Endothelial cell of umbilical vein (primary cell): ENCODE data around the gene ARHGEF12. TPM values are rescaled to one million over a fixed set of nuclear protein-coding genes. Genes with fewer than 3 reads are reported as not detected.
A peak's percentile ranks its signal among the peaks of the same experiment; 100 is the strongest.

Experiments used
- BruUV-seq: library from RNA; stranded (reverse); fragments of 400-500 nt; replicated peaks from 2 replicates; lab custom pipeline; 2021; lab: Mats Ljungman, UMichigan
- CTCF ChIA-PET: fragments of 300-600, 350-600 bp; sonication (Branson Sonifier 250); formaldehyde crosslinking; loops from one replicate; lab custom pipeline; 2021; ENCODE audit warnings: antibody characterized with exemption, inconsistent platforms; lab: Charles Lee
- POLR2A ChIA-PET: fragments of 300-600, 350-600 bp; sonication (Branson Sonifier 250); formaldehyde crosslinking; loops from one replicate; lab custom pipeline; 2021; ENCODE audit warnings: antibody characterized with exemption, inconsistent platforms; lab: Charles Lee
- DNase-seq: peaks from one replicate; pipeline ENCODE4 v3.0.0-alpha.2; 2011; ENCODE audit warnings: low read depth, low spot score
- FAIRE-seq: peaks from 2 replicates; lab custom pipeline; 2011; peaks lifted over from hg19 to GRCh38; lab: Jason Lieb, UNC
- H2AFZ ChIP-seq: 2 replicates; pipeline ENCODE4 v1.6.0; 2012; ENCODE audit warnings: low read depth, low read length, control low read depth, inconsistent platforms
- H3K27ac ChIP-seq: 2 replicates; pipeline ENCODE4 v1.5.1; 2011; ENCODE audit warnings: low read depth, mild to moderate bottlenecking, control low read depth, low read length, moderate library complexity; ENCODE audit not compliant: insufficient read depth
- H3K27me3 ChIP-seq, 2 experiments: 2 replicates each; pipeline versions ENCODE4 v1.6.0 to v1.6.1; 2011; ENCODE audit warnings: low read length in 2 of 2, mixed read lengths in 1 of 2; ENCODE audit not compliant: control insufficient read depth in 2 of 2, insufficient read depth in 2 of 2
- H3K36me3 ChIP-seq, 2 experiments: 2 replicates in 1 of 2; 3 replicates in 1 of 2; pipeline ENCODE4 v1.5.1; 2011; ENCODE audit warnings: low read length in 2 of 2, mild to moderate bottlenecking in 1 of 2, moderate library complexity in 1 of 2; ENCODE audit not compliant: control insufficient read depth in 2 of 2, insufficient read depth in 2 of 2; ENCODE audit errors: extremely low read depth in 1 of 2
- H3K4me1 ChIP-seq: 3 replicates; pipeline ENCODE4 v1.5.1; 2011; ENCODE audit warnings: mild to moderate bottlenecking, low read length; ENCODE audit not compliant: control insufficient read depth, insufficient read depth; ENCODE audit errors: extremely low read depth
- H3K4me2 ChIP-seq: 2 replicates; pipeline ENCODE4 v1.6.1; 2011; ENCODE audit warnings: low read length, control low read depth, mixed read lengths; ENCODE audit not compliant: insufficient read depth
- H3K4me3 ChIP-seq, 3 experiments: fragments of 200-600 bp in 1 of 3; sonication (generic), shearing (Covaris generic) in 1 of 3; replicated peaks in 1 of 3; 2 replicates each; pipeline ENCODE4 v1.5.1; 2011 to 2016; ENCODE audit warnings: control low read depth in 3 of 3, low read length in 3 of 3, mild to moderate bottlenecking in 2 of 3, inconsistent platforms in 1 of 3, low read depth in 1 of 3, moderate library complexity in 1 of 3; ENCODE audit not compliant: insufficient read depth in 1 of 3
- H3K79me2 ChIP-seq: 2 replicates; pipeline ENCODE4 v1.6.0; 2012; ENCODE audit warnings: low read length, inconsistent platforms; ENCODE audit not compliant: control insufficient read depth, insufficient read depth
- H3K9ac ChIP-seq: replicated peaks from 2 replicates; pipeline ENCODE3; 2011; ENCODE audit warnings: low read length, control low read depth; ENCODE audit not compliant: insufficient read depth; ENCODE audit errors: extremely low read depth
- H3K9me1 ChIP-seq: replicated peaks from 3 replicates; pipeline ENCODE4 v1.6.0; 2011; ENCODE audit warnings: mild to moderate bottlenecking, low read length; ENCODE audit not compliant: control insufficient read depth, insufficient read depth; ENCODE audit errors: extremely low read depth
- H3K9me3 ChIP-seq: replicated peaks from 2 replicates; pipeline ENCODE4 v1.5.1; 2012; ENCODE audit warnings: low read length, inconsistent platforms; ENCODE audit not compliant: control insufficient read depth, insufficient read depth
- H4K20me1 ChIP-seq: replicated peaks from 2 replicates; pipeline ENCODE3; 2011; ENCODE audit warnings: mild to moderate bottlenecking, low read length; ENCODE audit not compliant: control insufficient read depth, insufficient read depth; ENCODE audit errors: extremely low read depth
- EZH2 ChIP-seq: IDR thresholded peaks from 2 replicates; pipeline ENCODE4 v1.6.1; 2012; ENCODE audit warnings: borderline replicate concordance, low read depth, mild to moderate bottlenecking, moderate library complexity, low read length, inconsistent platforms; ENCODE audit not compliant: severe bottlenecking
- FOS ChIP-seq: IDR thresholded peaks from 2 replicates; pipeline ENCODE4 v1.6.1; 2011; ENCODE audit warnings: mild to moderate bottlenecking, low read length, moderate library complexity, borderline replicate concordance; ENCODE audit not compliant: insufficient read depth
- GATA2 ChIP-seq: IDR thresholded peaks from 2 replicates; pipeline ENCODE4 v1.7.0; 2011; ENCODE audit warnings: low read depth, mild to moderate bottlenecking, moderate library complexity, mixed read lengths, low read length; ENCODE audit not compliant: insufficient read length, insufficient read depth
- JUN ChIP-seq: IDR thresholded peaks from 2 replicates; pipeline ENCODE4 v1.6.1; 2011; ENCODE audit warnings: borderline replicate concordance, low read depth; ENCODE audit not compliant: insufficient read length, insufficient read depth
- MYC ChIP-seq: IDR thresholded peaks from one replicate; pipeline ENCODE4 v1.6.1; 2011; ENCODE audit warnings: mild to moderate bottlenecking, low read depth, low read length
- POLR2A ChIP-seq: IDR thresholded peaks from 2 replicates; pipeline ENCODE4 v1.6.1; 2012; ENCODE audit warnings: low read depth, mild to moderate bottlenecking, control low read depth, low read length
- POLR2AphosphoS5 ChIP-seq: IDR thresholded peaks from 2 replicates; pipeline ENCODE4 v1.6.1; 2012; ENCODE audit warnings: low read depth, mild to moderate bottlenecking, control low read depth, low read length, moderate library complexity; ENCODE audit not compliant: insufficient read depth
- dilution Hi-C: fragments of 300-500 bp; cut with MboI; formaldehyde crosslinking; loops from one replicate; pipeline ENCODE4 v1.15.0; 2019; ENCODE audit warnings: low sequenced_read_pairs; ENCODE audit not compliant: extremely low pct_ligation_motif_present
- intact Hi-C: fragments of 100-400 bp; cut with micrococcal nuclease; formaldehyde crosslinking; loops from one replicate; pipeline ENCODE4 v1.10.0; 2022
- polyA plus RNA-seq, 4 experiments: library from polyadenylated mRNA; depleted of rRNA in 3 of 4; stranded (reverse) in 3 of 4; unstranded in 1 of 4; fragments of >200 nt; gene quantifications; 2 replicates each; pipeline versions ENCODE4 v1.2.1 to v1.2.3, GENCODE V29; 2011 to 2012; ENCODE audit warnings: missing spikeins in 1 of 4
- total RNA-seq: library from RNA; stranded (reverse); gene quantifications from 2 replicates; pipeline ENCODE4 v1.2.3, GENCODE V29; 2021
- TF ChIP-seq, protein P1 (sequence below): IDR thresholded peaks from 2 replicates; pipeline ENCODE4 v1.6.1; 2011; ENCODE audit not compliant: insufficient read depth, insufficient read length
- TF ChIP-seq, protein P2 (sequence below), 2 donors: IDR thresholded peaks; 1 replicate in 1 of 2; 2 replicates in 1 of 2; pipeline ENCODE4 v1.5.1; 2011; ENCODE audit warnings: low read length in 2 of 2, mild to moderate bottlenecking in 2 of 2, moderate library complexity in 2 of 2, control low read depth in 1 of 2, inconsistent platforms in 1 of 2, low read depth in 1 of 2; ENCODE audit not compliant: insufficient read depth in 1 of 2; ENCODE audit errors: extremely low read depth in 1 of 2

ARHGEF12 gene
- total and polyA plus RNA-seq, 2 donors (not counting 3 experiments of a cell fraction or from before 2014, with no cell fraction given), result 20.9 to 125 TPM

DNA sequence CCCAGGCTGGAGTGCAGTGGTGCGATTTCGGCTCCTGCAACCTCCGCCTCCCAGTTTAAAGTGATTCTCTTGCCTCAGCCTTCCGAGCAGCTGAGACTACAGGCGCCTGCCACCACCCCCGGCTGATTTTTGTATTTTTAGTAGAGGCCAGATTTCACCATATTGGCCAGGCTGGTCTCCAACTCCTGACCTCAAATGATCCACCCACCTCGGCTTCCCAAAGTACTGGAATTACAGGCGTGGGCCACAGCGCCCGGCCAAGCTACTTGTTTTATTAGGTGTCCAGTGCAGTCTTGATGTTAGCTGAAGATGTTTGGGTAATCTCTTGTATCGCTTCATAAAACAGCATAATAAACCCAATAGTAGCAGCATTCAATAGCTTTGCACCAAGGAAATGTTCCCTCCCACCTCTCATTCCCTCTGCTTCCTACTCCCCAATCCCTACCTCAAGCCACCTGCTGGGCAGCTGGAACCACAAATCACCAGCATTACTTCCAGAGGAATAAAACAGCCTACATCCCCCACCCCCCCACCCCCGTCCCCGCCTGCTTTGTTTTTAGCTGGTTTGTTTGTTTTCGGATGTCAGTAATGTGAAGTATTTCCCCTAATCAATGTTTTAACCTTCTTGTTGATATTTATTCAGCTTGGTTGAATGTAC is 164.3 kb downstream of the ARHGEF12 start:
- Histone ChIP-seq H3K27me3 (peaks cover 0 to 3% of the 10 kb centered on the region in 2 experiments), H3K9me1 (no peaks in the 10 kb centered on the region), H3K4me1 (peaks cover 4% of the 10 kb centered on the region), H3K36me3 (no peaks in the 10 kb centered on the region), H4K20me1 (no peaks in the 10 kb centered on the region), H2AFZ (no peak overlapping the region), H3K79me2 (no peaks in the 10 kb centered on the region), H3K27ac (no peak overlapping the region), H3K4me3 (no peak overlapping the region), H3K9me3 (no peaks in the 10 kb centered on the region), H3K9ac (no peak overlapping the region), H3K4me2 (no peak overlapping the region)
- BruUV-seq, result no TSS peak
- ChIA-PET POLR2A (interaction anchor here (0.6 kb wide), 1 partner anchor 113 kb away, joined by 3 read pairs; no protein-coding TSS in a partner anchor), CTCF (interaction anchor here (0.7 to 3.5 kb wide), 9 partner anchors 8 to 302 kb away, joined by 3 to 16 read pairs (median 3); partner anchors contain the start of gene GRIK4)
- DNase-seq (peak; percentile 10), FAIRE-seq (no peak)
- dilution Hi-C loops, result no loop called here
- TF ChIP-seq FOS (no peak), JUN (no peak), POLR2AphosphoS5 (no peak), GATA2 (no peak), MYC (no peak), POLR2A (no peak), EZH2 (no peak)
- TF ChIP-seq, protein P1, sequence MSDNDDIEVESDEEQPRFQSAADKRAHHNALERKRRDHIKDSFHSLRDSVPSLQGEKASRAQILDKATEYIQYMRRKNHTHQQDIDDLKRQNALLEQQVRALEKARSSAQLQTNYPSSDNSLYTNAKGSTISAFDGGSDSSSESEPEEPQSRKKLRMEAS, result no peak
- TF ChIP-seq, protein P2, sequence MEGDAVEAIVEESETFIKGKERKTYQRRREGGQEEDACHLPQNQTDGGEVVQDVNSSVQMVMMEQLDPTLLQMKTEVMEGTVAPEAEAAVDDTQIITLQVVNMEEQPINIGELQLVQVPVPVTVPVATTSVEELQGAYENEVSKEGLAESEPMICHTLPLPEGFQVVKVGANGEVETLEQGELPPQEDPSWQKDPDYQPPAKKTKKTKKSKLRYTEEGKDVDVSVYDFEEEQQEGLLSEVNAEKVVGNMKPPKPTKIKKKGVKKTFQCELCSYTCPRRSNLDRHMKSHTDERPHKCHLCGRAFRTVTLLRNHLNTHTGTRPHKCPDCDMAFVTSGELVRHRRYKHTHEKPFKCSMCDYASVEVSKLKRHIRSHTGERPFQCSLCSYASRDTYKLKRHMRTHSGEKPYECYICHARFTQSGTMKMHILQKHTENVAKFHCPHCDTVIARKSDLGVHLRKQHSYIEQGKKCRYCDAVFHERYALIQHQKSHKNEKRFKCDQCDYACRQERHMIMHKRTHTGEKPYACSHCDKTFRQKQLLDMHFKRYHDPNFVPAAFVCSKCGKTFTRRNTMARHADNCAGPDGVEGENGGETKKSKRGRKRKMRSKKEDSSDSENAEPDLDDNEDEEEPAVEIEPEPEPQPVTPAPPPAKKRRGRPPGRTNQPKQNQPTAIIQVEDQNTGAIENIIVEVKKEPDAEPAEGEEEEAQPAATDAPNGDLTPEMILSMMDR (IDR thresholded peaks at IDR 0.05; ENCODE audit: extremely low read depth in 1 of 2, insufficient read depth in 1 of 2, low read depth in 1 of 2, low read length in 2 of 2), result no peak
- intact Hi-C loops, result loop anchor here (2.0 kb wide), 1 partner anchor 166 kb away; no protein-coding TSS in a partner anchor
